ENCODE results near the gene TRPM5.

TRPM5 gene

GRCh38 chr11:2421226-2421994 is 22.9 kb downstream of the TRPM5 start:
- in situ Hi-C loops (cut with MboI; ENCODE audit: low pct_unique_long_range_greater_than_20kb, low sequenced_read_pairs, unreplicated experiment) = loop anchor here (10.0 to 25.0 kb wide), 2 partner anchors 234 to 473 kb away; no protein-coding TSS in a partner anchor
- DNase-seq (ENCODE audit: low spot score) = no peak
- no peak for TF ChIP-seq CTCF (IDR thresholded peaks at IDR 0.05; ENCODE audit: extremely low read depth, insufficient read depth, missing control alignments)

GRCh38 chr11:2420502-2421225 is 23.6 kb downstream of the TRPM5 start:
- in situ Hi-C loops (cut with MboI; ENCODE audit: low pct_unique_long_range_greater_than_20kb, low sequenced_read_pairs, unreplicated experiment) = loop anchor here (10.0 to 25.0 kb wide), 2 partner anchors 233 to 474 kb away; no protein-coding TSS in a partner anchor
- peak; percentile 99 for TF ChIP-seq CTCF (IDR thresholded peaks at IDR 0.05; ENCODE audit: extremely low read depth, insufficient read depth, missing control alignments)
- peak; percentile 97 for DNase-seq (ENCODE audit: low spot score)

- peak; percentile 89 for DNase-seq (ENCODE audit: low spot score)
- TF ChIP-seq CTCF (IDR thresholded peaks at IDR 0.05; ENCODE audit: extremely low read depth, insufficient read depth, missing control alignments) = peak; percentile 80
- in situ Hi-C loops (cut with MboI; ENCODE audit: low pct_unique_long_range_greater_than_20kb, low sequenced_read_pairs, unreplicated experiment) = loop anchor here (10.0 to 25.0 kb wide), 2 partner anchors 233 to 475 kb away; no protein-coding TSS in a partner anchor
Observed at GRCh38 chr11:2419638-2420501, 24.4 kb downstream of the TRPM5 start.

- in situ Hi-C loops (cut with MboI; ENCODE audit: low pct_unique_long_range_greater_than_20kb, low sequenced_read_pairs, unreplicated experiment) = loop anchor here (25.0 kb wide), 1 partner anchor 232 kb away; no protein-coding TSS in a partner anchor
- DNase-seq (ENCODE audit: low spot score) = no peak
- no peak for TF ChIP-seq CTCF (IDR thresholded peaks at IDR 0.05; ENCODE audit: extremely low read depth, insufficient read depth, missing control alignments)
Observed at GRCh38 chr11:2418693-2419360, 25.5 kb downstream of the TRPM5 start.

GRCh38 chr11:2417856-2418692 is 26.2 kb downstream of the TRPM5 start:
- in situ Hi-C loops (cut with MboI; ENCODE audit: low pct_unique_long_range_greater_than_20kb, low sequenced_read_pairs, unreplicated experiment) = loop anchor here (25.0 kb wide), 1 partner anchor 231 kb away; no protein-coding TSS in a partner anchor
- DNase-seq (ENCODE audit: low spot score) = no peak
- TF ChIP-seq CTCF (IDR thresholded peaks at IDR 0.05; ENCODE audit: extremely low read depth, insufficient read depth, missing control alignments) = no peak

All from GM13977 (cell line).